HepG2 (cell line): ENCODE results near the gene AMPH. TPM values are rescaled to one million over a fixed set of nuclear protein-coding genes. Genes with fewer than 3 reads are reported as not detected.

Source experiments
- ARID2 ChIP-seq: sonication (generic); formaldehyde crosslinking; IDR thresholded peaks from 2 replicates; pipeline ENCODE4 v1.8.1; 2022; ENCODE audit warnings: mild to moderate bottlenecking, missing genetic modification reagents, borderline replicate concordance
- EP300 ChIP-seq, 3 experiments: sonication (generic) in 1 of 3; formaldehyde crosslinking in 1 of 3; IDR thresholded peaks; 2 replicates each; pipeline versions ENCODE4 v1.5.1 to v1.6.1; 2011 to 2020; ENCODE audit warnings: low read depth in 2 of 3, low read length in 2 of 3, borderline replicate concordance in 1 of 3, improper control_type of control experiment in 1 of 3, mild to moderate bottlenecking in 1 of 3, missing genetic modification reagents in 1 of 3, moderate library complexity in 1 of 3
- GABPB1 ChIP-seq: IDR thresholded peaks from 2 replicates; pipeline ENCODE4 v1.6.1; 2016; ENCODE audit warnings: mild to moderate bottlenecking, missing genetic modification reagents, moderate library complexity, missing compliant biosample characterization
- HNRNPK ChIP-seq: fragments of 200-400 bp; formaldehyde crosslinking; IDR thresholded peaks from 2 replicates; pipeline ENCODE4 v1.6.1; 2018; ENCODE audit warnings: low read length, low read depth, moderate library complexity, mild to moderate bottlenecking; ENCODE audit not compliant: poor library complexity, severe bottlenecking
- KIAA2018 ChIP-seq: sonication (generic); formaldehyde crosslinking; IDR thresholded peaks from 2 replicates; pipeline ENCODE4 v1.5.0; 2020; ENCODE audit warnings: mild to moderate bottlenecking, missing genetic modification reagents, borderline replicate concordance
- MTERF4 ChIP-seq: sonication (generic); formaldehyde crosslinking; IDR thresholded peaks from 2 replicates; pipeline ENCODE4 v1.8.0; 2023; ENCODE audit warnings: mild to moderate bottlenecking, missing genetic modification reagents
- RARG ChIP-seq: sonication (generic); formaldehyde crosslinking; IDR thresholded peaks from 2 replicates; pipeline ENCODE4 v1.4.0; 2020; ENCODE audit warnings: low read depth, mild to moderate bottlenecking, missing genetic modification reagents
- SMC3 ChIP-seq: IDR thresholded peaks from 2 replicates; pipeline ENCODE4 v1.6.1; 2011; ENCODE audit warnings: low read length, improper control_type of control experiment
- SRF ChIP-seq: IDR thresholded peaks from 2 replicates; pipeline ENCODE4 v1.6.1; 2011; ENCODE audit warnings: mild to moderate bottlenecking, low read depth, low read length, moderate library complexity
- XRCC5 ChIP-seq: fragments of 200-400 bp; formaldehyde crosslinking; optimal IDR thresholded peaks from 2 replicates; pipeline ENCODE3; 2017; ENCODE audit warnings: mild to moderate bottlenecking, low read length
- ZC3H13 ChIP-seq: sonication (generic); formaldehyde crosslinking; IDR thresholded peaks from 2 replicates; pipeline ENCODE4 v1.8.1; 2023; ENCODE audit warnings: mild to moderate bottlenecking, missing genetic modification reagents, moderate library complexity
- ZNF343 ChIP-seq: sonication (generic); formaldehyde crosslinking; IDR thresholded peaks from 2 replicates; pipeline ENCODE4 v1.4.0; 2020; ENCODE audit warnings: mild to moderate bottlenecking, missing genetic modification reagents
- ZNF773 ChIP-seq: sonication (generic); formaldehyde crosslinking; IDR thresholded peaks from 2 replicates; pipeline ENCODE4 v1.4.0; 2020; ENCODE audit warnings: missing genetic modification reagents, borderline replicate concordance
- polyA plus RNA-seq, 8 experiments: library from polyadenylated mRNA; depleted of rRNA in 3 of 8; stranded (reverse) in 7 of 8; unstranded in 1 of 8; fragments of >200 nt; fragmentation: Illumina TruSeq in 4 of 8; extraction: Trizol in 4 of 8; gene quantifications; 2 replicates each; pipeline versions ENCODE4 v1.2.1 to v1.2.3, GENCODE V29; 2011 to 2016; ENCODE audit warnings: low read depth in 4 of 8, missing spikeins in 1 of 8, mixed read lengths in 1 of 8; ENCODE audit not compliant: insufficient read depth in 1 of 8
- total RNA-seq, 5 experiments: library from RNA; depleted of rRNA; stranded (reverse); fragments of >200 nt; fragmentation: Illumina TruSeq; extraction: Trizol; gene quantifications; 2 replicates each; pipeline ENCODE4 v1.2.3, GENCODE V29; 2016; ENCODE audit warnings: low read depth in 1 of 5
- TF ChIP-seq, protein P1 (sequence below): IDR thresholded peaks from 2 replicates; pipeline ENCODE4 v1.6.1; 2016; ENCODE audit warnings: missing compliant biosample characterization, missing genetic modification reagents, borderline replicate concordance
- TF ChIP-seq, protein P2 (sequence below): sonication (generic); formaldehyde crosslinking; IDR thresholded peaks from 2 replicates; pipeline ENCODE4 v1.5.1; 2020; ENCODE audit warnings: missing genetic modification reagents, mild to moderate bottlenecking, borderline replicate concordance
- TF ChIP-seq, protein P3 (sequence below): sonication (generic); formaldehyde crosslinking; IDR thresholded peaks from 2 replicates; pipeline ENCODE4 v1.4.0; 2020; ENCODE audit warnings: mild to moderate bottlenecking, missing genetic modification reagents

AMPH gene
- total and polyA plus RNA-seq, 2 of the 13 experiments (the other 11 are each of a cell fraction or from before 2014, with no cell fraction given): not detected

DNA sequence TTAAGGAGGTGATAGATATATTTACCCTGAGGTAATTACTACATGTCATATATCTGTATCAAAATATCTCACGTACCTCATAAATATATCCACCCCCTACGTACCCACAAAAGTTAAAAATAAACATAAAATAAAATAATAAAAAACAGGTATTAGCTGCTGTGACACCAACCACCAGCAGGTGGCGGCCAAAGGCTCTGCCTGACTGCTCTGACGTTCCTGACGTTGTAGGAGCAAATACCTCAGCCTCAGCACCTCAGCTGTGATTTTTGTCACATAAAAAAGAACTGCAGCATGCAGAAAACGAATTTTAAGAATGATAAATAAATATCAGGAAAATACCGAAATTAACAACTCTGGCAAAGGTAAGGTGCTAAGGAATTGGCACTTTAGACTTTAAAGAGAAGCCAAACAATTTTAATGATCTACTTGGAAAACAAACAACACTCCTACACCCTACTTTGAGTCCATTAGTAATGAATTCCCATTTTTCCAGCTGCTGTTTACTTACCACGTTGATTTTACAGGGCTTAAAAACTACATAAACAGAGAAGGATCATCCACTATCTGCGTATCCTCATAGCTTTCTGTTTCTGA is 232.3 kb downstream of the AMPH start (continued):
- no peak for TF ChIP-seq KIAA2018 (CRISPR knock-in tag)
- no peak for TF ChIP-seq EP300 (IDR thresholded peaks at IDR 0.05; ENCODE audit: low read depth in 2 of 2, low read length in 2 of 2)
- no peak for TF ChIP-seq EP300 (CRISPR knock-in tag; IDR thresholded peaks at IDR 0.05; ENCODE audit: borderline replicate concordance)
- TF ChIP-seq RARG: no peak
- TF ChIP-seq, protein P1, sequence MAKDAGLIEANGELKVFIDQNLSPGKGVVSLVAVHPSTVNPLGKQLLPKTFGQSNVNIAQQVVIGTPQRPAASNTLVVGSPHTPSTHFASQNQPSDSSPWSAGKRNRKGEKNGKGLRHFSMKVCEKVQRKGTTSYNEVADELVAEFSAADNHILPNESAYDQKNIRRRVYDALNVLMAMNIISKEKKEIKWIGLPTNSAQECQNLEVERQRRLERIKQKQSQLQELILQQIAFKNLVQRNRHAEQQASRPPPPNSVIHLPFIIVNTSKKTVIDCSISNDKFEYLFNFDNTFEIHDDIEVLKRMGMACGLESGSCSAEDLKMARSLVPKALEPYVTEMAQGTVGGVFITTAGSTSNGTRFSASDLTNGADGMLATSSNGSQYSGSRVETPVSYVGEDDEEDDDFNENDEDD (CRISPR knock-in tag): no peak
- peak; percentile 49 for TF ChIP-seq XRCC5
- TF ChIP-seq ARID2: no peak
- TF ChIP-seq SMC3: peak; percentile 76
- TF ChIP-seq ZNF343: no peak
- no peak for TF ChIP-seq ZC3H13 (CRISPR knock-in tag)
- TF ChIP-seq, protein P2, sequence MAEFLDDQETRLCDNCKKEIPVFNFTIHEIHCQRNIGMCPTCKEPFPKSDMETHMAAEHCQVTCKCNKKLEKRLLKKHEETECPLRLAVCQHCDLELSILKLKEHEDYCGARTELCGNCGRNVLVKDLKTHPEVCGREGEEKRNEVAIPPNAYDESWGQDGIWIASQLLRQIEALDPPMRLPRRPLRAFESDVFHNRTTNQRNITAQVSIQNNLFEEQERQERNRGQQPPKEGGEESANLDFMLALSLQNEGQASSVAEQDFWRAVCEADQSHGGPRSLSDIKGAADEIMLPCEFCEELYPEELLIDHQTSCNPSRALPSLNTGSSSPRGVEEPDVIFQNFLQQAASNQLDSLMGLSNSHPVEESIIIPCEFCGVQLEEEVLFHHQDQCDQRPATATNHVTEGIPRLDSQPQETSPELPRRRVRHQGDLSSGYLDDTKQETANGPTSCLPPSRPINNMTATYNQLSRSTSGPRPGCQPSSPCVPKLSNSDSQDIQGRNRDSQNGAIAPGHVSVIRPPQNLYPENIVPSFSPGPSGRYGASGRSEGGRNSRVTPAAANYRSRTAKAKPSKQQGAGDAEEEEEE (CRISPR knock-in tag): no peak
- no peak for TF ChIP-seq ZNF773
- TF ChIP-seq MTERF4: no peak
- no peak for TF ChIP-seq HNRNPK
- TF ChIP-seq, protein P3, sequence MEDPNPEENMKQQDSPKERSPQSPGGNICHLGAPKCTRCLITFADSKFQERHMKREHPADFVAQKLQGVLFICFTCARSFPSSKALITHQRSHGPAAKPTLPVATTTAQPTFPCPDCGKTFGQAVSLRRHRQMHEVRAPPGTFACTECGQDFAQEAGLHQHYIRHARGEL (CRISPR knock-in tag): no peak
- TF ChIP-seq SRF: no peak
- no peak for TF ChIP-seq GABPB1 (CRISPR knock-in tag)
